SK-N-MC (cell line): Measurements from ENCODE around the gene GULP1.

Experiments
- DNase-seq: peaks from one replicate; pipeline ENCODE4 v3.0.0-alpha.2; 2011; ENCODE audit warnings: low read depth, low spot score
- H3K27ac ChIP-seq: fragments of 200-600 bp; sonication (generic); 2 replicates; pipeline ENCODE4 v1.5.1; 2016; ENCODE audit warnings: mixed run types
- H3K36me3 ChIP-seq: fragments of 200-600 bp; sonication (generic); 2 replicates; pipeline ENCODE4 v1.6.1; 2017; ENCODE audit warnings: antibody characterized with exemption, low read length, mixed read lengths; ENCODE audit not compliant: insufficient read depth
- H3K4me3 ChIP-seq: fragments of 200-600 bp; sonication (generic); 2 replicates; pipeline ENCODE4 v1.5.1; 2016
- H3K9ac ChIP-seq: fragments of 200-600 bp; sonication (generic); 2 replicates; pipeline ENCODE4 v1.8.0; 2017; ENCODE audit warnings: mixed run types, mixed read lengths; ENCODE audit not compliant: insufficient read length
- H3K9me3 ChIP-seq: fragments of 200-600 bp; sonication (generic); 2 replicates; pipeline ENCODE4 v1.6.1; 2017; ENCODE audit warnings: low read depth, mild to moderate bottlenecking, antibody characterized with exemption, low read length, moderate library complexity, mixed read lengths
- EZH2 ChIP-seq: fragments of 200-600 bp; sonication (generic); IDR thresholded peaks from one replicate; pipeline ENCODE4 v1.6.1; 2017; ENCODE audit warnings: antibody characterized with exemption
- FOXP2 ChIP-seq: optimal IDR thresholded peaks from 2 replicates; pipeline ENCODE3; 2011; ENCODE audit warnings: mild to moderate bottlenecking, moderate library complexity; ENCODE audit not compliant: insufficient read depth; ENCODE audit errors: extremely low read length, control extremely low read depth
- POLR2AphosphoS5 ChIP-seq: IDR thresholded peaks from 2 replicates; pipeline ENCODE4 v1.6.1; 2012; ENCODE audit warnings: mild to moderate bottlenecking, low read depth, low read length, borderline replicate concordance

Gene GULP1

DNA sequence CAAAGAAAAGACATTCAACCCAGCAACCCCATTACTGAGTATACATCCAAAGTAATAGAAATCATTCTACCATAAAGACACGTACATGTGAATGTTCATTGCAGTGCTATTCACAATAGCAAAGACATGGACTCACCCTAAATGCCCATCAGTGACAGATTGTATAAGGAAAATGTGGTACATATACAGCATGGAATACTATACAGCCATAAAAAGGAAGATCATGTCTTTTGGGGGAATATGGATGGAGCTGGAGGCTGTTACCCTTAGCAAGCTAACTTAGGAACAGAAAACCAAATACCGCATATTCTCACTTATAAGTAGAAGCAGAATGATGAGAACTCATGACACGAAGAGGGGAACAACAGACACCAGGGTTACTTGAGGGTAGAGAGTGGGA, 145.9 kb downstream of the GULP1 start:
- Histone ChIP-seq H3K9me3 (no peaks in the 10 kb centered on the region), H3K4me3 (no peak overlapping the region), H3K36me3 (no peaks in the 10 kb centered on the region), H3K27ac (no peak overlapping the region), H3K9ac (no peak overlapping the region)
- TF ChIP-seq FOXP2 (no peak), POLR2AphosphoS5 (no peak), EZH2 (no peak)
- DNase-seq, result no peak

DNA sequence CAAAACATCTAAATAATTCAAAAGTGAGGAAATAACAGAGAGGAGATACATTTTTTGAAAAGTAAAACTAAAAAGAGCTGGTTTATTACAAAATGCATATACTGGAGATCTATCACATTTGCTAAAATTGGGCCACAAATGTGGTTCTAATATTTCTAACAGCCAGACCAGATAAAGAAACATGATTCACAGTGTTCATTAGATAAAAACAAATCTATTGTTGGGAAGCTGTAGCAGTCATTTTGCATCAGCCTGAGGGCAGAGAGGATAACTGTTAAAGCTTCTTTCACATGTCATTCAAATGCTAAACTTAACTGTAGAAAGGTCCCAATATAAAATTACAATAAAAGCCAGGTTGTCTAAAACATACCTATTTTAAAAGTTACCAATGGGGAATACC, 148.3 kb downstream of the GULP1 start:
- TF ChIP-seq FOXP2 (no peak), EZH2 (no peak), POLR2AphosphoS5 (no peak)

DNA sequence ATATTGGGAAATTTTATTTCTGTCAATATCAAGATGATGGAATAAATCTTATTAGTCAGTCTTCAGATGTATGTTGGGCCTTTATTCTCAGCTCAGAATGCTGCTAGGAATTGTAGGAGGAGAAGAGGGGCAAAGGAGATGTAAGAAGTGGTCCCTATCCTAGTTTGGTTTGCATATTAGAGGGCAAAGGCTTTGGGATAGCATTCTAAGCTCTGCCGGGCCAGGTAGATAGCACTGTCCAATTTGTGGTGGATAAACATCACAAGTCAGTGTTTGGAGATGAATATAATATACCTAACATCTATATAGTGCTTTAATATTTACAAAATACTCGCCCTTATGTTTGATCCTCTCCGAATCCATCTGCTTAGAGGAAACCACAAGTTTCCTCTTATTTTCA, 149.2 kb downstream of the GULP1 start:
- TF ChIP-seq FOXP2 (no peak), EZH2 (no peak), POLR2AphosphoS5 (no peak)
- DNase-seq, result no peak
- no peak overlapping the region for H3K27ac ChIP-seq

More for the DNA sequence above, 148.3 kb downstream of the GULP1 start:
- no peaks in the 10 kb centered on the region for H3K36me3 ChIP-seq
- no peak for DNase-seq
- H3K9me3 ChIP-seq, result no peaks in the 10 kb centered on the region
- no peak overlapping the region for H3K27ac ChIP-seq
- H3K9ac ChIP-seq, result no peak overlapping the region
- no peak overlapping the region for H3K4me3 ChIP-seq

DNA sequence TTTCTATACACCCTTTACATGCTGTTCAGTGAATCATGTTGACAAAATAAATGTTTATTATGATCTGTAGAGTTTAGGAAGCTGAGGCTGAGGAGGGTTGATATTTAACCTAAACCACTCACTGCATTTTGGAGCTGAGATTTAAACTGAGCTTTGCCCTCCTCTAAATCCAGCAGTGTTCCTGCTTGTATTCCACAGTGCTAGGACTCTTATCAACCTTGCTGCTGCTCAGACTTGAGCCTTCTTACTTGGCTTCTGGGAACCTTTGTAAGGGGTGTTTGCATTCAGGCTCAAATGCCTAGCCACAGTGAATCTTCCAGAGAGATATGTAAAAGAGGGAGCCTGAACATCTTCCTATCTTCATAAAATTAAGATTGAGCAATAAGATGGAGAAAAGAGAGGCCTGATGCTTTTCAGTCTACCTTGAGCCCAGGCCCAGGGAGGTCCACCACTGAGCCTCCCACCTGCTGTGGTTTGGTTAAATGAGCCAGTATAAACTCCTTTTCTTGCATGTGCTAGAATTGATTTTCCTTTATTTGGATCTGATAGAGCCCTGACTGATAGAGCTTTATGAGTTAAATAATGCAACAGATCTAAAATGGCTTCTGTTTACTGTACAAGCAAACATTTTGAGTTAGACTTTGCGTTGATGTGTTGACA, 149.7 kb downstream of the GULP1 start:
- Histone ChIP-seq H3K9me3 (no peaks in the 10 kb centered on the region), H3K36me3 (no peaks in the 10 kb centered on the region), H3K9ac (no peak overlapping the region), H3K4me3 (no peak overlapping the region), H3K27ac (no peak overlapping the region)
- TF ChIP-seq EZH2, result no peak
- TF ChIP-seq FOXP2, result no peak
- DNase-seq, result no peak

More for the DNA sequence above, 149.2 kb downstream of the GULP1 start:
- no peak overlapping the region for H3K9ac ChIP-seq
- H3K36me3 ChIP-seq, result no peaks in the 10 kb centered on the region
- no peaks in the 10 kb centered on the region for H3K9me3 ChIP-seq
- H3K4me3 ChIP-seq, result no peak overlapping the region

DNA sequence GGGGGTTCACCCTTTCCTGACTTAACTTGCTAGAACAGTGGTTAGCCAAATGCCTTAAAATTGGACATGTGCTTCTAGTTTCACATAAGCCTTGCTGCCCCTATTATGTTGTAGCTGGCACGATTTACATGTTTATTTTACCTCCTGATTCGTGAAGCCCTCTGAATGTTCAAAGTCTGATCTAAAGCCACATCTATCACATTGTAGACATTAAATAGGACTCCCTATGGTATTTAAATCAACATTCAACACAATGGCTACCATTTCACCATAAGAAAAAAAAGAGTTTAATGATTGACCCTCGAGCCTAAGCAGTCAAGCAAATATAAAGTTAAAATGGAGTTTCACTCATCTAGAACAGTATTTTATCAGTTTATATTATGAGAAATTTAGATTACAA, 151.5 kb downstream of the GULP1 start:
- Histone ChIP-seq H3K9ac (no peak overlapping the region), H3K9me3 (no peaks in the 10 kb centered on the region), H3K27ac (no peak overlapping the region), H3K36me3 (no peaks in the 10 kb centered on the region), H3K4me3 (no peak overlapping the region)
- TF ChIP-seq FOXP2 (no peak), EZH2 (no peak), POLR2AphosphoS5 (no peak)
- no peak for DNase-seq

DNA sequence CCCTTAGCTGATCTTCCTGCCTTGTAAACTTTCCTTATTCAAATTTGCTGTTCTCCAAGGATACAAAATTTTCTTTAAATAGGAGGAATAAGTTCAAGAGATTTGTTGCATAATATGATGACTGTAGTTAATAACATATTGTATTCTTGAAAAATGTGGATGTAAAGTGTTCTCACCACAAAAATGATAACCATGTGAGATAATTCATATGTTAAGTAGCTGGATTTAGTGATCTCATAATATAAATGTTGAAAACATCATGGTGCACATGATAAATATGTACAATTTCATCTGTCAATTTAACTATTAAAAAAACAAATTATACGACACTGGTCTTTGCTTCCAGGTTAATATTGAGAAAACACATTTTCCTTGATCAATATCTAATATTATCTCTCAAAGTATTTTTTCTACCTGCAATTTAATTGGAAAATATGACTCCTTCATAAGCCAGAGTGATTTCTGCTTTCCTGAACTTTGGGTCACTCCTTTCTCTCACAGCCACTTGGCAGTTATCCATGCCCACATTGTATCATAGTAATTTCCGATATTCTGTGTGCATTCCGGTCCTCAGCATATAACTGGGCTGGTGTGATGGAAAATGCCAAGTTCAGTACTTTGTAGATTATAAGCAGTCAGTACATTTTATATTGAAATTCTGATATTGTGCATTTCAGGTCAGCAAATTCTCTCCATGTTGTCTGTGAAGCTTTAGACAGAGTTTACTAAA, 152.6 kb downstream of the GULP1 start:
- no peak overlapping the region for H3K9ac ChIP-seq
- no peaks in the 10 kb centered on the region for H3K9me3 ChIP-seq
- no peak for DNase-seq
- no peak overlapping the region for H3K4me3 ChIP-seq
- TF ChIP-seq POLR2AphosphoS5 (no peak), EZH2 (no peak)
- H3K36me3 ChIP-seq, result no peaks in the 10 kb centered on the region
- no peak overlapping the region for H3K27ac ChIP-seq

DNA sequence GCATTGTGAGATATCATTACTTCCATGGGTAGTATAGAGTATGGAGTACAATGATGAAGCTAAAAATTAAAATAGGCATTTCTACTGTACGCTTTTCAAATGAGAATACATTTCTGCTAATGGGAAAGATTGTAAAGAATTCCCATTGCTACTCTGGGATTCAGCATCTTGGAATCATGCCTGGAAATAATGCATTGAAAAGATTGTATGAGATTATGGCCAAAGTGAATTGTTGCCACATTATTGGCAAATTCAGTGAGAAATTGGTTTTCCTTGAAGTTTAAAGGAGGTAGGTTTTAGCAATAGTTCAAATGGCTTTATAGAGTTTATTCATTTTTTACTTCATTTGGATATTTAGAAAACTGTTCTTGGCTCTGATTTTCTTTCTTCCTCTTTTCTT, 157.9 kb downstream of the GULP1 start:
- DNase-seq, result no peak
- no peak overlapping the region for H3K9ac ChIP-seq
- no peaks in the 10 kb centered on the region for H3K9me3 ChIP-seq
- H3K36me3 ChIP-seq, result no peaks in the 10 kb centered on the region
- peak overlapping the region; percentile 6; the same call in 1 of the 2 replicates for H3K27ac ChIP-seq
- H3K4me3 ChIP-seq, result no peak overlapping the region
- TF ChIP-seq EZH2, result no peak
- TF ChIP-seq POLR2AphosphoS5, result no peak
- no peak for TF ChIP-seq FOXP2

DNA sequence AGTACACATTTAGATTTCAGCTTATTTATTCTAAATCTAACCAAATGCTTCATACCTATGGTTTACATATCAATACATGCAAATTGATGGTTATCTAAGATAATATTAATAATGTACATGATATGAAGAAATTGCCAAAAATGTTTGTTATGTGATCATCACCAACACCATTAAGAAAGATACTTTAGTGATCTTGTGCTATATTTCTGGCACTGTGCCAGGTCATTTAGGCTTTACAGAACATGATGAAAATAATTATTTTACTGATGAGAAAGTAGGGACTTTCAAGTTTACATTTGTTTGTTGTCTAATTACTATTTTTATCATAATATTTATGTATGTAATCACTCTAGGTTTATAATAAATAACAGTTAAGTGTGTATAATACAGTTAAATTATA, 158.3 kb downstream of the GULP1 start:
- Histone ChIP-seq H3K9me3 (no peaks in the 10 kb centered on the region), H3K27ac (0 out of 2 replicates have a peak overlapping the region, but pooled peaks have one; percentile 6), H3K9ac (no peak overlapping the region), H3K4me3 (no peak overlapping the region), H3K36me3 (no peaks in the 10 kb centered on the region)
- TF ChIP-seq EZH2, result no peak
- no peak for TF ChIP-seq POLR2AphosphoS5
- no peak for TF ChIP-seq FOXP2
- no peak for DNase-seq
